ENCODE data around the gene WHAMM.

Gene WHAMM

GRCh38 chr15:82850731-82851130 lies 41.3 kb downstream of the WHAMM start (continued):
- TF ChIP-seq HIC1 (tag by site-specific recombination; IDR thresholded peaks at IDR 0.05) (no peak), KLF8 (tag by site-specific recombination; IDR thresholded peaks at IDR 0.05) (no peak), MZF1 (tag by site-specific recombination; IDR thresholded peaks at IDR 0.05; ENCODE audit: borderline replicate concordance) (no peak), WT1 (tag by site-specific recombination; IDR thresholded peaks at IDR 0.05) (no peak), ZNF114 (tag by site-specific recombination; IDR thresholded peaks at IDR 0.05) (no peak), ZNF221 (tag by site-specific recombination; IDR thresholded peaks at IDR 0.05; ENCODE audit: borderline replicate concordance) (no peak), ZBTB20 (tag by site-specific recombination; IDR thresholded peaks at IDR 0.05) (no peak)

- 0 out of 2 replicates have a peak, but pooled peaks cover 3% of the 10 kb centered on the region for H3K4me1 ChIP-seq (ENCODE audit: control insufficient read depth, insufficient read depth, low read length)
- ChIA-PET CTCF (interaction anchor here (0.7 to 5.0 kb wide), 3 partner anchors 13 to 161 kb away, joined by 3 to 54 read pairs (median 9); partner anchors contain the start of gene C15orf40), POLR2A (no interaction called here)
- no peak overlapping the region for H3K27ac ChIP-seq (ENCODE audit: extremely low read depth, low read depth, low read length)
- no peaks in the 10 kb centered on the region for H3K9me3 ChIP-seq (ENCODE audit: control insufficient read depth, insufficient read depth, low read depth, low read length)
- TF ChIP-seq PRDM10 (tag by site-specific recombination; IDR thresholded peaks at IDR 0.05) (no peak), ZNF623 (tag by site-specific recombination; IDR thresholded peaks at IDR 0.05) (no peak), MEIS1 (CRISPR knock-in tag; IDR thresholded peaks at IDR 0.05; ENCODE audit: borderline replicate concordance) (no peak), ZNF426 (tag by site-specific recombination; IDR thresholded peaks at IDR 0.05) (no peak), SCRT2 (tag by site-specific recombination; IDR thresholded peaks at IDR 0.05) (no peak), ZNF214 (tag by site-specific recombination; IDR thresholded peaks at IDR 0.05; ENCODE audit: borderline replicate concordance) (no peak), ZFP37 (tag by site-specific recombination; IDR thresholded peaks at IDR 0.05) (no peak), ZBTB7A (tag by site-specific recombination; IDR thresholded peaks at IDR 0.05; ENCODE audit: low read depth) (no peak), ZNF341 (tag by site-specific recombination; IDR thresholded peaks at IDR 0.05; ENCODE audit: low read depth) (no peak), KLF16 (tag by site-specific recombination; IDR thresholded peaks at IDR 0.05) (no peak), ZNF19 (tag by site-specific recombination; IDR thresholded peaks at IDR 0.05; ENCODE audit: low read depth) (no peak), GLI4 (tag by site-specific recombination; IDR thresholded peaks at IDR 0.05) (no peak), ZFP41 (tag by site-specific recombination; IDR thresholded peaks at IDR 0.05; ENCODE audit: borderline replicate concordance) (no peak)
- peaks cover 5 to 59% of the 10 kb centered on the region in 2 experiments; a peak in 1 of 3 replicates for H3K36me3 ChIP-seq (ENCODE audit: control insufficient read depth in 2 of 2, insufficient read depth in 1 of 2, low read length in 2 of 2)
- no peak overlapping the region for H3K4me3 ChIP-seq (ENCODE audit: low read depth, low read length)
Measured at GRCh38 chr15:82851306-82851850, 42.0 kb downstream of the WHAMM start.

Data from HEK293 (cell line).